Nephron progenitor cell (in vitro differentiated cells): ENCODE results near the gene MYO1B.
A peak's percentile ranks its signal among the peaks of the same experiment; 100 is the strongest.

Experiments
- DNase-seq: peaks from one replicate; pipeline ENCODE4 v3.0.0; 2021
- H3K27ac Mint-ChIP-seq: 2 replicates; pipeline ENCODE4 v1.8.0; 2021; ENCODE audit warnings: mild to moderate bottlenecking, moderate library complexity, mixed read lengths
- H3K27me3 Mint-ChIP-seq: 2 replicates; pipeline ENCODE4 v1.8.0; 2021; ENCODE audit warnings: mild to moderate bottlenecking, low read depth, mixed read lengths; ENCODE audit not compliant: poor library complexity
- H3K36me3 Mint-ChIP-seq: 2 replicates; pipeline ENCODE4 v1.8.0; 2021; ENCODE audit warnings: low read depth, mixed read lengths
- H3K4me1 Mint-ChIP-seq: 2 replicates; pipeline ENCODE4 v1.8.0; 2021; ENCODE audit warnings: mixed read lengths
- H3K4me3 Mint-ChIP-seq: 2 replicates; pipeline ENCODE4 v1.8.0; 2021; ENCODE audit warnings: mild to moderate bottlenecking, moderate library complexity, mixed read lengths
- H3K9me3 Mint-ChIP-seq: 2 replicates; pipeline ENCODE4 v1.8.0; 2021; ENCODE audit warnings: mild to moderate bottlenecking, moderate library complexity, mixed read lengths
- CTCF ChIP-seq: fragments of 200-600 bp; sonication (generic); IDR thresholded peaks from 2 replicates; pipeline ENCODE4 v1.5.0; 2021; ENCODE audit warnings: antibody characterized with exemption

The MYO1B gene

GRCh38 chr2:191252699-191253098 is 7.5 kb downstream of the MYO1B start:
- DNase-seq: no peak
- H3K4me1 Mint-ChIP-seq: peaks cover 85% of the 10 kb centered on the region
- no peaks in the 10 kb centered on the region for H3K9me3 Mint-ChIP-seq
- TF ChIP-seq CTCF: no peak
- peaks cover 15% of the 10 kb centered on the region for H3K36me3 Mint-ChIP-seq
- peak overlapping the region; percentile 86 for H3K27ac Mint-ChIP-seq
- peak overlapping the region; percentile 4 for H3K4me3 Mint-ChIP-seq
- no peaks in the 10 kb centered on the region for H3K27me3 Mint-ChIP-seq

- no peaks in the 10 kb centered on the region for H3K9me3 Mint-ChIP-seq
- peaks cover 17% of the 10 kb centered on the region for H3K36me3 Mint-ChIP-seq
- peaks cover 78% of the 10 kb centered on the region for H3K4me1 Mint-ChIP-seq
- peak overlapping the region; percentile 86 for H3K27ac Mint-ChIP-seq
- DNase-seq: no peak
- no peak for TF ChIP-seq CTCF
- H3K27me3 Mint-ChIP-seq: no peaks in the 10 kb centered on the region
- H3K4me3 Mint-ChIP-seq: no peak overlapping the region
Measured at GRCh38 chr2:191253476-191253875, 8.3 kb downstream of the MYO1B start.

- Mint-ChIP-seq H3K4me1 (peaks cover 66% of the 10 kb centered on the region), H3K27ac (peak overlapping the region; percentile 58), H3K36me3 (peaks cover 22% of the 10 kb centered on the region), H3K27me3 (no peaks in the 10 kb centered on the region), H3K9me3 (no peaks in the 10 kb centered on the region), H3K4me3 (no peak overlapping the region)
- DNase-seq: no peak
- no peak for TF ChIP-seq CTCF
Measured at GRCh38 chr2:191255271-191255670, 10.1 kb downstream of the MYO1B start.

- H3K36me3 Mint-ChIP-seq: peaks cover 20% of the 10 kb centered on the region
- no peak overlapping the region for H3K4me3 Mint-ChIP-seq
- TF ChIP-seq CTCF: no peak
- H3K27me3 Mint-ChIP-seq: no peaks in the 10 kb centered on the region
- DNase-seq: peak; percentile 5
- peaks cover 60% of the 10 kb centered on the region for H3K4me1 Mint-ChIP-seq
- H3K27ac Mint-ChIP-seq: peak overlapping the region; percentile 44
- no peaks in the 10 kb centered on the region for H3K9me3 Mint-ChIP-seq
Measured at GRCh38 chr2:191255756-191256312, 10.6 kb downstream of the MYO1B start.

- no peak for DNase-seq
- TF ChIP-seq CTCF: no peak
Measured at GRCh38 chr2:191257934-191258333, 12.7 kb downstream of the MYO1B start.

GRCh38 chr2:191258996-191259395 is 13.8 kb downstream of the MYO1B start:
- DNase-seq: no peak
- H3K4me3 Mint-ChIP-seq: no peak overlapping the region
- H3K27me3 Mint-ChIP-seq: no peaks in the 10 kb centered on the region
- H3K27ac Mint-ChIP-seq: no peak overlapping the region
- H3K4me1 Mint-ChIP-seq: peaks cover 40% of the 10 kb centered on the region
- TF ChIP-seq CTCF: no peak
- H3K9me3 Mint-ChIP-seq: no peaks in the 10 kb centered on the region
- peaks cover 28% of the 10 kb centered on the region for H3K36me3 Mint-ChIP-seq

More at GRCh38 chr2:191257934-191258333, 12.7 kb downstream of the MYO1B start:
- no peak overlapping the region for H3K4me3 Mint-ChIP-seq
- peaks cover 48% of the 10 kb centered on the region for H3K4me1 Mint-ChIP-seq
- H3K9me3 Mint-ChIP-seq: no peaks in the 10 kb centered on the region
- no peaks in the 10 kb centered on the region for H3K27me3 Mint-ChIP-seq
- H3K36me3 Mint-ChIP-seq: peaks cover 28% of the 10 kb centered on the region
- H3K27ac Mint-ChIP-seq: no peak overlapping the region
